Ishikawa (cell line): ENCODE results near the gene PAK5.

Experiments used
- CEBPB ChIP-seq: IDR thresholded peaks from 2 replicates; pipeline ENCODE4 v1.6.1; 2012
- CREB1 ChIP-seq: IDR thresholded peaks from 2 replicates; pipeline ENCODE4 v1.6.1; 2012; ENCODE audit warnings: low read depth
- EP300 ChIP-seq: IDR thresholded peaks from 2 replicates; pipeline ENCODE4 v1.6.1; 2012; ENCODE audit warnings: borderline replicate concordance
- REST ChIP-seq: IDR thresholded peaks from 2 replicates; pipeline ENCODE4 v1.6.1; 2012; ENCODE audit warnings: low read depth, mild to moderate bottlenecking
- TAF1 ChIP-seq: IDR thresholded peaks from 2 replicates; pipeline ENCODE4 v1.6.1; 2012; ENCODE audit warnings: low read depth, mild to moderate bottlenecking
- TCF12 ChIP-seq: IDR thresholded peaks from 2 replicates; pipeline ENCODE4 v1.6.1; 2012; ENCODE audit warnings: low read depth

- TF ChIP-seq REST (no peak), EP300 (no peak), CEBPB (no peak), TAF1 (no peak), TCF12 (no peak), CREB1 (no peak)
Observed at GRCh38 chr20:9500121-9500520, 338.8 kb downstream of the PAK5 start.
